Measurements from ENCODE around the gene LAMB1.

The LAMB1 gene

DNA sequence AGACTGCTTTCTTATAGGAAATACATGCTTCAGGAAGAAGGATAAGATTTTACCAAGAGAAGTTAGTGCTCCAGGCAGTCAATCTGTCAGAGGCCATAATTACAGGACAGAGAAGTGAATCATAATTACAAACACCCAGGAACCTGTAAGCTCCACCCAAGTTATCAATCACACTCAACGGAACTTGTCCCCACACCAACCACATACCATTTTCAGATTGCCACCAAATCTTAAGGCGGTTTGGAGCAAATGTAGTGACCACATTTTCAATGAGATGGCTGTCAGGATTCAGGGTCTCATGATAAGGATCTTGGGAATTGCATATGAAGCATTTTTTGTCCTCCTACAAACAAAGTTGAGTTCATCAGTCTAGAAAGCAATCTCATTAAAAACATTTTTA, 4.8 kb downstream of the LAMB1 start:
- H2AFZ ChIP-seq (ENCODE audit: low read length): no peak overlapping the region
- H3K79me2 ChIP-seq (ENCODE audit: insufficient read depth, low read length): no peaks in the 10 kb centered on the region
- no peak overlapping the region for H3K9ac ChIP-seq (ENCODE audit: low read length)
- no peaks in the 10 kb centered on the region for H3K9me2 ChIP-seq (ENCODE audit: low read depth, low read length)
- H3K4me1 ChIP-seq (ENCODE audit: insufficient read depth, low read length, severe bottlenecking): no peaks in the 10 kb centered on the region
- no peaks in the 10 kb centered on the region for H3K9me3 ChIP-seq (ENCODE audit: low read length)
- TF ChIP-seq EZH2 (IDR thresholded peaks at IDR 0.05; ENCODE audit: borderline replicate concordance, low read length): no peak
- TF ChIP-seq, protein P1, sequence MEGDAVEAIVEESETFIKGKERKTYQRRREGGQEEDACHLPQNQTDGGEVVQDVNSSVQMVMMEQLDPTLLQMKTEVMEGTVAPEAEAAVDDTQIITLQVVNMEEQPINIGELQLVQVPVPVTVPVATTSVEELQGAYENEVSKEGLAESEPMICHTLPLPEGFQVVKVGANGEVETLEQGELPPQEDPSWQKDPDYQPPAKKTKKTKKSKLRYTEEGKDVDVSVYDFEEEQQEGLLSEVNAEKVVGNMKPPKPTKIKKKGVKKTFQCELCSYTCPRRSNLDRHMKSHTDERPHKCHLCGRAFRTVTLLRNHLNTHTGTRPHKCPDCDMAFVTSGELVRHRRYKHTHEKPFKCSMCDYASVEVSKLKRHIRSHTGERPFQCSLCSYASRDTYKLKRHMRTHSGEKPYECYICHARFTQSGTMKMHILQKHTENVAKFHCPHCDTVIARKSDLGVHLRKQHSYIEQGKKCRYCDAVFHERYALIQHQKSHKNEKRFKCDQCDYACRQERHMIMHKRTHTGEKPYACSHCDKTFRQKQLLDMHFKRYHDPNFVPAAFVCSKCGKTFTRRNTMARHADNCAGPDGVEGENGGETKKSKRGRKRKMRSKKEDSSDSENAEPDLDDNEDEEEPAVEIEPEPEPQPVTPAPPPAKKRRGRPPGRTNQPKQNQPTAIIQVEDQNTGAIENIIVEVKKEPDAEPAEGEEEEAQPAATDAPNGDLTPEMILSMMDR (IDR thresholded peaks at IDR 0.05; ENCODE audit: low read length): no peak
- H3K4me3 ChIP-seq (ENCODE audit: low read depth, low read length, poor library complexity, severe bottlenecking): no peak overlapping the region
- no peak overlapping the region for H3K27ac ChIP-seq (ENCODE audit: low read depth, low read length, poor library complexity, severe bottlenecking)
- no peaks in the 10 kb centered on the region for H3K36me3 ChIP-seq (ENCODE audit: insufficient read depth, low read length)
- no peaks in the 10 kb centered on the region for H3F3A ChIP-seq (ENCODE audit: insufficient read depth, low read length)
- no peaks in the 10 kb centered on the region for H4K20me1 ChIP-seq (ENCODE audit: insufficient read depth, low read length)
- no peak overlapping the region for H3K4me2 ChIP-seq (ENCODE audit: low read length)
- peaks cover 3% of the 10 kb centered on the region; the same call in 1 of the 2 replicates for H3K27me3 ChIP-seq (ENCODE audit: insufficient read depth, low read length)

DNA sequence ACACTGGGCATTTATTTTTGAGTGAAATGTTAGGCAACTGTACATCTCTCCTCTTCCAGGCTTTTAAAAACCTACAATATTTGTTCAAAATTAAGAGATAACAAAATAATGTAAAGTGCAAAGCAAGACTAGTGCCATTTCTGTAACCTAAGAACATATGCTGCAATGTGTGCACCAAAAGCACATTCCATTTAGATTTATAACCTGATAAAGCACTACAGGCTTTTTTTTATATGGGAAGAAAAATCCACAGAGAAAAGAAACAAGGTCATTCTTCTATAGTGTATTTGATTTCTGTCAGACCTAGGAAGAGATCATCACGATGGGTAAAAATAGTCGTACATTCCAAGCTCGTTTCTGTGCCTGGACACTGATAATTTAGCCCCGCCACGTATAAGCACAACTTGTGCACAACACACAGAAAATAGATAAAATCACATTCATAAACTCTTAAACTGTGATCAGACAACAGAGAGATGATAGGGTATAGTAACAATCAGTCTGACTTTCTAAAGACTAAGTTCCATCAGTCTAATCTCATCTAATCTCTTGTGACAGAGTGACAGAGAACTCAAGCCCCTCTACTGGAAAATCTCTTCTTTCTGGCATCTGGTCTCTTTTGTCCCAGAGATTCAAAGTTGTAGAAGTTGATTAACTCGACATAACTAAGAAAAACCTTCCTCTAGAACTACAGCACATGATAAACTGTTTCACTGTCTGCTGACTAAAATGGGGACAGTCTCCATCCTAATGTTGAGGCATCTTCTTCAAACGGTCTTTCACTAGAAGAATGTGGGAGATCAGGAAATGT, 6.7 kb downstream of the LAMB1 start:
- no peaks in the 10 kb centered on the region for H3K36me3 ChIP-seq (ENCODE audit: insufficient read depth, low read length)
- H3K4me1 ChIP-seq (ENCODE audit: insufficient read depth, low read length, severe bottlenecking): no peaks in the 10 kb centered on the region
- no peak overlapping the region for H3K9ac ChIP-seq (ENCODE audit: low read length)
- no peaks in the 10 kb centered on the region for H3K79me2 ChIP-seq (ENCODE audit: insufficient read depth, low read length)
- H4K20me1 ChIP-seq (ENCODE audit: insufficient read depth, low read length): no peaks in the 10 kb centered on the region
- H3F3A ChIP-seq (ENCODE audit: insufficient read depth, low read length): no peaks in the 10 kb centered on the region
- peaks cover 3% of the 10 kb centered on the region; the same call in 1 of the 2 replicates for H3K27me3 ChIP-seq (ENCODE audit: insufficient read depth, low read length)
- H3K9me3 ChIP-seq (ENCODE audit: low read length): no peaks in the 10 kb centered on the region
- H3K4me3 ChIP-seq (ENCODE audit: low read depth, low read length, poor library complexity, severe bottlenecking): no peak overlapping the region
- H2AFZ ChIP-seq (ENCODE audit: low read length): no peak overlapping the region
- H3K27ac ChIP-seq (ENCODE audit: low read depth, low read length, poor library complexity, severe bottlenecking): no peak overlapping the region
- no peaks in the 10 kb centered on the region for H3K9me2 ChIP-seq (ENCODE audit: low read depth, low read length)
- TF ChIP-seq, protein P1 (IDR thresholded peaks at IDR 0.05; ENCODE audit: low read length): no peak
- TF ChIP-seq EZH2 (IDR thresholded peaks at IDR 0.05; ENCODE audit: borderline replicate concordance, low read length): no peak
- H3K4me2 ChIP-seq (ENCODE audit: low read length): no peak overlapping the region

DNA sequence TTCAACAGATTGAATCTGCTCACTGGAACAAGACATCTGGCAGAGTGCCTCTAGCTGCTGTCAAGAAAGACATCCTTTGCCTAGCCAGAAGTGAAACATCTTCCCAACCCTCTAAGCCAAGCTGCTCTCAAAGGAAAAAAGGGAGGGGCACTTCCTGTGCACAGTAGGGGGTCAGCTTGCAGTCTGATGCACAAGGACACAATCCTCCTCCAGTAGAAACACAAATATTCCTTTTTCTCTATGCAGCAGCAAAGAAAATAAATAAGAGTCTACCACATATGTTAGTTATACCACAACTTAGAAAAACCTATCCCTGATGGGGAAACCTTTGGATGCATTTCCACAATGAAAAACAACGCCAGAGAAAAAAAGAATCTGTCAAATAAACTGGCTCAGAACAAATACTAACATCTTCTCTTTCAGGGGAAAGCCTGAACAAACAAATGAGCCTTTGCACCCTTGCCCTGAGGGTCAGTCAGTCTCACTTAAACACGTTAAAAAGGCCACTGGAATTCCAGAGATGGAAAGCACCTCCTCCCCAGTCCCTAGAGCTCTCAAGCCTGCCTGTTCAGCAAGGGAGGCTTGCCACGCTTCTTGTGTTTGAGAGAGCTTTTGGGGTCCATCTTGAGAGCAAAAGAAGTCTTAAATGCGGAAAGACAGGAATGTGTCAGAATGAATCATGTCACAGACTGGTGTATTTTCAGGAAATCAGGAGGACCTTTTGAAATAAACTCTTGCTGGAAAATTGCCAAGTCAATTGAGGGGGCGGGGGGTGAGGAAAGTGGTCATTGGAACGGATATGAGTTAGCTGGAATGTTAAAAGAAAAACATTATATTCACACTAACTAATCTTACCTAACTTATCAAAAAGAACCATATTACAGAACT, 7.5 kb downstream of the LAMB1 start:
- no peak overlapping the region for H3K27ac ChIP-seq (ENCODE audit: low read depth, low read length, poor library complexity, severe bottlenecking)
- H3K79me2 ChIP-seq (ENCODE audit: insufficient read depth, low read length): no peaks in the 10 kb centered on the region
- TF ChIP-seq EZH2 (IDR thresholded peaks at IDR 0.05; ENCODE audit: borderline replicate concordance, low read length): no peak
- TF ChIP-seq, protein P1 (IDR thresholded peaks at IDR 0.05; ENCODE audit: low read length): no peak
- no peaks in the 10 kb centered on the region for H3K36me3 ChIP-seq (ENCODE audit: insufficient read depth, low read length)
- no peaks in the 10 kb centered on the region for H3K4me1 ChIP-seq (ENCODE audit: insufficient read depth, low read length, severe bottlenecking)
- no peaks in the 10 kb centered on the region for H3K9me2 ChIP-seq (ENCODE audit: low read depth, low read length)
- no peaks in the 10 kb centered on the region for H3K9me3 ChIP-seq (ENCODE audit: low read length)
- H3K27me3 ChIP-seq (ENCODE audit: insufficient read depth, low read length): peaks cover 3% of the 10 kb centered on the region; the same call in 1 of the 2 replicates
- no peaks in the 10 kb centered on the region for H4K20me1 ChIP-seq (ENCODE audit: insufficient read depth, low read length)
- no peak overlapping the region for H3K9ac ChIP-seq (ENCODE audit: low read length)
- H2AFZ ChIP-seq (ENCODE audit: low read length): no peak overlapping the region
- H3K4me3 ChIP-seq (ENCODE audit: low read depth, low read length, poor library complexity, severe bottlenecking): no peak overlapping the region
- H3K4me2 ChIP-seq (ENCODE audit: low read length): no peak overlapping the region
- H3F3A ChIP-seq (ENCODE audit: insufficient read depth, low read length): no peaks in the 10 kb centered on the region
